Skeletal muscle cell (primary cell): ENCODE measurements around the gene PTPRF.

Source experiments
- DNase-seq: peaks from one replicate; pipeline ENCODE4 v3.0.0-alpha.2; 2010; ENCODE audit warnings: low read depth
- H3K4me3 ChIP-seq: 2 replicates; pipeline ENCODE4 v1.5.1; 2011; ENCODE audit warnings: low read depth, mild to moderate bottlenecking, control low read depth, low read length, moderate library complexity

PTPRF gene

DNA sequence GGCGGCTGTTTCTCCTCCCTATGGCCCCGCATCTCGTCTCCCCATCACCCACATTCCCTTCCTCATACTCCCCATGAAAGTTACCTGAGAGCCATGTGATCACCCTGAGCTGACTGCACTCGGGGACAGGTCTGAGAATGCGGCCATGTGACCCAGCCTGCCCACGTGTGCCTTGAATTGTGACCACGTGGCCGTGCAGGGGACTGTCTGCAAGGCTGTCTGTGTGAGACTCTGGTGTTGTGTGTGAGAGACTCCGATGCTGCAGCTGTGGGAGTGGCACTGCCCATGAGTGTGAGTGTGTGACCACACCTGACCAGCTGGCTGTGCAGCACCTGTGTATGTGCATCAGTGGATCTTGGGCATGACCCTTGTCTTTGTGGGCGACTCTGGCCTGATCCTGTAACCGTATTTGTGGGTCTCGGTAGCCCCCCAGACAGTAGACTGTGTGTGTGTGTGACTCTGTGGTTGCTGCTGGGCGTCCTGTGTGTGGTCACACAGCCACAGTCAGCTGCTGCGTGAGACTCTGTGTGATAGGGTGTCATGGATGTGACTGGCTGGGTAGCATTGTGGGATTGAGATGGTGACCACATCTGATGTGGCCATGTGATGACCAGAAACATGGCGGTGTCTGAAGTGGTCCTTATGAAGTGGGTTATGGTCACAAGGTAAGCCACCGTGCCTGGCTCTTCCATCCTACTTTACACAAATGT, 62.4 kb downstream of the PTPRF start:
- DNase-seq = no peak
- H3K4me3 ChIP-seq = no peak overlapping the region

DNA sequence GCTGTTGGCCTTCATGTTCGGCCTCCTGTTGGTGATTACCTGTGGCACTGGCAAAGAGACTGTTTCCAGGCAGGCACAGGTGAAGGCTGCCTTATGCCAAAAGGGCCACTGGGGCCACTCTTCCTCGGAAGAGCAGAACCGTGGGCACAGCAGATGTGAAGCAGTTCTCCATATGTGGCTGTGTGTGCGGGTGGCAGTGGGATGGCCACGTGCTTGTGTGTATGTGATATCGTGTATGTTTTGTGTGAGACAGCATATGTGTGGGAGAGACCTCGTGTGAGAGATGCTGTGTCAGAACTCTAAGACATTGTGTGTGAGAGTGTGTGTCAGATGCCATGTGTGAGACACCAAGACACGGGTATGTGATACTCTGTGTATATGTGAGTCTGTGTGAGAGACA, 65.9 kb downstream of the PTPRF start:
- H3K4me3 ChIP-seq = no peak overlapping the region
- DNase-seq = no peak

DNA sequence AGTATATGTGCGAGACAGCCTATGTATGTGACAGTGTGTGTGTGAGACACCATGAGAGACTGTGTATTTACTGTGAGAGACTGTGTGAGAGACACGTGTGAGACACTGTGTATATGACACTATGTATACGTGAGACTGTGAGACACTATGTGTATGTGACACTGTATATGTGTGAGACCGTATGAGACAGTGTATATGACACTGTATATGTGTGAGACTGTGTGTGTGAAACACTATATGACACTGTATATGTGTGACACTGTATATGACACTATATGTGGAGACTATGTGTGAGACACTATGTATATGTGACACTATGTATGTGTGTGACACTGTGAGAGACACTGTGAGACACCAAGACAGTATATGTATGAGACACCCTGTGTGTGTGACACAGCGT, 66.3 kb downstream of the PTPRF start:
- no peak overlapping the region for H3K4me3 ChIP-seq
- DNase-seq = no peak

DNA sequence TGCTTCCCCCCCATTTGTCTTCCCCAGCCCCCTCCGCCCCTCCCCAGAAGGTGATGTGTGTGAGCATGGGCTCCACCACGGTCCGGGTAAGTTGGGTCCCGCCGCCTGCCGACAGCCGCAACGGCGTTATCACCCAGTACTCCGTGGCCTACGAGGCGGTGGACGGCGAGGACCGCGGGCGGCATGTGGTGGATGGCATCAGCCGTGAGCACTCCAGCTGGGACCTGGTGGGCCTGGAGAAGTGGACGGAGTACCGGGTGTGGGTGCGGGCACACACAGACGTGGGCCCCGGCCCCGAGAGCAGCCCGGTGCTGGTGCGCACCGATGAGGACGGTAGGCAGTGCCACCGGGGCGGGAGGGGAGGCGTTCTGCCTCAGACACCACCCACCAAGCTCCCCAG, 67.0 kb downstream of the PTPRF start:
- no peak for DNase-seq
- H3K4me3 ChIP-seq = no peak overlapping the region

DNA sequence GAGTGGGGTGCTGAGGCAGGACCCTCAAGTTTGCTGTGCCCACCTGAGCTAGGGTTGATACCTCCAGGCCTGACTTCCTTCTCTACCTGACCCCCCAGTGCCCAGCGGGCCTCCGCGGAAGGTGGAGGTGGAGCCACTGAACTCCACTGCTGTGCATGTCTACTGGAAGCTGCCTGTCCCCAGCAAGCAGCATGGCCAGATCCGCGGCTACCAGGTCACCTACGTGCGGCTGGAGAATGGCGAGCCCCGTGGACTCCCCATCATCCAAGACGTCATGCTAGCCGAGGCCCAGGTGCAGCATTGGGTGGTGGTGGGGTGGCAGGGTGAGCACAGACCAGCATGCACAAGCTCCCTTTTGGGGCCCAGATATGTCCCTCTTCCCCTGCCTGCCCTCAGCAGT, 67.9 kb downstream of the PTPRF start:
- DNase-seq = no peak
- no peak overlapping the region for H3K4me3 ChIP-seq

DNA sequence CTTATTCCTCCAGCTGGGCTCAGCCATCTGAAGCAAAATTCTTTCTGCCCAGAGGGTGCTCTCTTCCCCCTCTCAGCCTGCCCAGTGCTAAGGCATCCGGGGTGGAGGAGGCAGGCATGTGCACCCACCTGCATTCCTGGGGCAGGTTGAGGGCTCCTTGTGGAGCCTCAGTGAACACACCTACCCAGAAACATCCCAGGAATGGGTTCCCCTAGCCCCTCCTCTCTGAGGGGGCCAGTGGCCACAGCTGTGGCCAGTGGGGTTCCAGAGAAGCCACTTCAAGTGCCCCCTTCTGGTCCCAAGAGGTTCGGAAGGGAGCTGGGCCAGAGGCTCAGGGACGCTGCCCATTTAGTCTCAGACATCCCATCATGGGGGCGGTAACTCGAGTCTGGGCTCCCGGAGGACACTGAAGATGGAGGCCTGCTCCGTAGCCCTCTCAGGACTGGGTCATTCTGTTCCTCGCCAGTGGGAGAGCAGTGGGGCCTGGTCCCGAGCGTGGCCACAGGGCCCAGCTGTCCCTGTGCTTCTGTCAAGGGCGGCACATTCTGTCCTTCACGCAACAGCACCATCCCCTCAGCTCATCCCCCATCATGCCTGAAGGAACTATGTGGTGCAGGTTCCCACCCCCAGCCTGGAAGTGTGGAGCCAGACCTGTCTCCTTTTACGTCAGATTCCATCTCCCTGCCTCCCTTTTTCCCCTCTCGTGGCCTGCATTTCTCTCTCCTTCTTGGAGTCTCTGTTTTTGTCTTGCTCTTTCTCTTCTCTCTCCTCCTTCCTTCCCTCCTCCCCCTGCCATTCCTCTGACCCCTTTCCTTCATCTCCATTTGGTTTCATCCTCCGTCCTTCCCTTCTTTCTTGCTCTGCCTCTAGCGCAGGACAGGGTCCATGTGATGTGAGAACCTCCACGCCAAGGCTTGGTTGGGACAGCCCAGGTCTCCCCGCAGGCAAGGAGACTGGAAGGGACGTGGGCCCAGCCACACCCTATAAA, 69.6 kb downstream of the PTPRF start:
- no peak for DNase-seq
- no peak overlapping the region for H3K4me3 ChIP-seq

DNA sequence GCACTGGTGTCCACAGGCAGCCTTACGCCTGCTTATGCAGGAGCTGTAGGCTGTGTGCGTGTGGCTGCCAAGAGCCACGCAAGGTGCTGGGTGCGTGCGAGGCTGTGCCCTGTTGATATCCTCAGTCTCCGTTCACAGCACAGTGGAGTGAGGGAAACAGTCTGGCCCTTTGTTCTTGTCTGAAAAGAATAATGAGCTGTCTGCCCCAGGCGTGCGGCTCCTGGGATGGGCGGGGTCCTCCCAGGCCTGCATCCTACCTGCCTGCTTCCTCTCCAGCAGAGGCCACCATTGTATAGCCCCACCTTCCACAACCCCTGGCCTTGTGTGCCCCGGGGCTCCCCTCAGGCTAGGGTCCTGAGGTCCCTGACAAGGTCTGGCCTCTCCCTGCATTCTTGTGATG, 72.3 kb downstream of the PTPRF start:
- no peak for DNase-seq
- H3K4me3 ChIP-seq = no peak overlapping the region

DNA sequence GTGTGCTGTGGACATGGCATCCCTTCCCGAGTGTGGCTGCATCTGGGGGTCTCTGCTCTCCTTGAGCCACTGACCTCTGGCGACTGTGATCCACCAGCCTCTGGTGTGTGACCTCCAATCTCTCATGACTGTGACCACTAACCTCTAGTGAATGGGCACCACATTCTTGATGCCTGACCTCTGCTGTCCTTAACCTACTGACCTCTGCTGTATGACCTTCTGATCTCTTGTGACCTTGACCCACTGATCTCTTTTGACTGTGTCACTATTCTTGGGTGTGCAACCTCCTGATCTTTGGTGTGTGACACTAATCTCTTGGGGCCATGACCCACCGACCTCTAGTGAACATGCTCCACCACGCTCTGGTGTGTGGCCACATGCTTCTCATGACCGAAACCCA, 73.5 kb downstream of the PTPRF start:
- H3K4me3 ChIP-seq = no peak overlapping the region

DNA sequence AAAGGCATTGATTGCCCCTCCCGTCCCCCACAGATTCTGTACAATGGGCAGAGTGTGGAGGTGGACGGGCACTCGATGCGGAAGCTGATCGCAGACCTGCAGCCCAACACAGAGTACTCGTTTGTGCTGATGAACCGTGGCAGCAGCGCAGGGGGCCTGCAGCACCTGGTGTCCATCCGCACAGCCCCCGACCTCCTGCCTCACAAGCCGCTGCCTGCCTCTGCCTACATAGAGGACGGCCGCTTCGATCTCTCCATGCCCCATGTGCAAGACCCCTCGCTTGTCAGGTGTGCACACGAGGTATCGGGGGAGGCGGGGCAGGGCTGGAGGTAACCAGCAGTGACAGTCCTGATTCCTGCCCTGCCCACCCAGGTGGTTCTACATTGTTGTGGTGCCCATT, 74.5 kb downstream of the PTPRF start:
- no peak overlapping the region for H3K4me3 ChIP-seq
- no peak for DNase-seq

More for the DNA sequence above, 73.5 kb downstream of the PTPRF start:
- no peak for DNase-seq

DNA sequence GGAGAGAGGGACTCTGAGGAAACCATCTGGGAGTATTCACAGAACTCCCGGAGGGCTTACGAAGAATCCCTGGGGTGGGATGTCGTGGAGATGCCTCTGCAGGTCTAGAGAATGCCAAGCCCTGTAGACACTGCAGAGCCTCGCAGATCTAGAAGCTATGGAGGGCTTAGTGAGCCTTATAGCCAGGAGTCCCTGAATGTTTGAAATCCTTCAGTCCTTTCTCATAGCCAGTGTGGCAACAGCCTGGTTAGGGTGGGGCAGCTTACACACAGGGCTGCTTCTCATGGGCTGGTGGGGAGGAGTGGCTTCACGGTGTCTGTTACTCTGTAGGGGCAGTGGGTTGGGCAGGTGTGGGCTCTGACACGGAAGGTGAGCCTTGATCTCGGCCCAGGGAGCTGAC, 75.1 kb downstream of the PTPRF start:
- H3K4me3 ChIP-seq = no peak overlapping the region

DNA sequence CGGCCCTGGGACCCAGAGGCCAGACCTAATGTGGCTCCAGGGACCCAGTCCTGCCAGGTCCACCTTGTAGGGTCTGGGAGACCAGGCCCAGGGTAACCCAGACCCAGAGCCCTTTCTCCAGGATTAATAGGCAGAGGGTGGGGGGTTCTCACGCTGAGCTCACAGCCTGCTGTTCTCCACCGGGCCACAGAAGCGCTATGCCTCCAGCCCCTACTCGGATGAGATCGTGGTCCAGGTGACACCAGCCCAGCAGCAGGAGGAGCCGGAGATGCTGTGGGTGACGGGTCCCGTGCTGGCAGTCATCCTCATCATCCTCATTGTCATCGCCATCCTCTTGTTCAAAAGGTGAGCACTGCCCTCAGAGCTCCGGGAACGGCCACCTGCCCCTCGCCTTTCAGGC, 75.9 kb downstream of the PTPRF start:
- no peak for DNase-seq

More for the DNA sequence above, 75.1 kb downstream of the PTPRF start:
- no peak for DNase-seq

DNA sequence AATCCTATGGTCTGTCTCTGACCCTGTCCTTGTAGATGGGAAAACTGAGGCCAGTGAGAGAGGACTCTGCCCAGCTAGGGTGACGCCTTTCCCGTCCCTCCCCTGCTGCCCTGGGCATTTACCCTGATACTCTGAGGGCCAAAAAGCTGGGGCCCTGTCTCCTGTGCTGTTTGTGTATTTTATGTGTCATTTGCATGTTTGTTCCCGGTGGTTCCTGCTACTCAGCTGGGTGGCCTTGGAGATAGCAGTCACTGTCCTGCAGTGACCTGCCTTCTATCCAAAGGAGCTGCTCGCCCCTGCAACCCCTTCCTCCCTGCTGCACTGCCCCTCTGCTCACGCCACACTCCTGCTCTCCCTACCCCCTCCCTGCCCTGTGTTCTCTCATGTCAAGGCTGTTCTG, 78.1 kb downstream of the PTPRF start:
- no peak overlapping the region for H3K4me3 ChIP-seq
- no peak for DNase-seq

More for the DNA sequence above, 75.9 kb downstream of the PTPRF start:
- H3K4me3 ChIP-seq = no peak overlapping the region

DNA sequence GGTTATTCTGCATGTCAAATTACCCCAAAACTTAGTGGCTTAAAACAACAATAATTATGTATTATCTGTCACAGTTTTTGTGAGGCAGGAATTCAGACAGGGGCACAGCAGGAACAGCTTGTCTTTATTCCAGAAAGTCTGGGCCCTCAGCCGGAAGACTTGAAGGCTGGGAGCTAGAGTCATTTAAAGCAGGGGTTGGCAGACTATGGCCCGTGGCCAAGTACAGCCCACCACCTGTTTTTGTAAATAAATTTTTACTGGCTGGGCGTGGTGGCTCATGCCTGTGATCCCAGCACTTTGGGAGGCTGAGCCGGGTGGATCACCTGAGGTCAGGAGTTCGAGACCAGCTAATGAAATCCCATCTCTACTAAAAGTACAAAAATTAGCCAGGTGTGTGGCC, 79.7 kb downstream of the PTPRF start:
- no peak for DNase-seq
- H3K4me3 ChIP-seq = no peak overlapping the region

DNA sequence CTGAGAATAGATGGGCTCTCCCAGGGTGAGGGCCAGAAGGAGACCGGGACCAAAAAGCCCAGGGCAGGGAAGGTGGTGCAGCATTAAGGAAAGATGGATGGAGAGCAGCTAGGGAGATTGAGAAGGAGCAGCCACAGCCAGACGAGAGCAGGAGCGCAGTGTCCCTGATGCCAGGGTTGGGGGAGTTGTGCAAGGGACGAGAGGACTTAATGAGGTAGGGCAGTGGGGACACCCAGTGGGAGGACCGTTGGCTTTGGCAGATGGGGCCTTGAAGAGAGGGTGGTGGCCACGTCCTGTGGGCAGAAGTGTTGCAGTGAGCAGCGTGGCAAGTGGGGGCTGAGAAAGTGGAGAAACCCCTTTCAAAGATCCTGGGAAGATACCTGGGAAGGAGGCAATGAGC, 81.3 kb downstream of the PTPRF start:
- no peak overlapping the region for H3K4me3 ChIP-seq
- no peak for DNase-seq

DNA sequence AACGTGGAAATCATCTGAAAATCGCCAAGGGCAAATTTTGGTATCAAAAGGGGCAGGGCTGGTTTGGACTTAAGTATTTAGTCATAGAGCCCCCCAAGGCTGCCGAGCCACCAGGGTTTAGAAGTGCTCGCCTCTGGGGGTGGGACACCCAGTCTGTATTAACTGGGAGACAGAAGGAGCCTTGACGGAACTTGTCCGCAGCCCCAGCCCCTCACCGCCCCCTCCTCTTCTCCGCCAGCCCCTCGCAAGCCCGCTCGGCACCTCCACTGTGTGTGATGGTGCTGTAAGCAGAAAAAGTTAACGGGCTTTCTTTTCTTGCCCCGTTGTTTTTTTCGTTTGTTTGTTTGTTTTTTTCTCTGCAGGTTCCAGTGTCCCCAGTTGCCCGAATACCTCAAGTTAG, 81.7 kb downstream of the PTPRF start:
- H3K4me3 ChIP-seq = no peak overlapping the region
- no peak for DNase-seq

DNA sequence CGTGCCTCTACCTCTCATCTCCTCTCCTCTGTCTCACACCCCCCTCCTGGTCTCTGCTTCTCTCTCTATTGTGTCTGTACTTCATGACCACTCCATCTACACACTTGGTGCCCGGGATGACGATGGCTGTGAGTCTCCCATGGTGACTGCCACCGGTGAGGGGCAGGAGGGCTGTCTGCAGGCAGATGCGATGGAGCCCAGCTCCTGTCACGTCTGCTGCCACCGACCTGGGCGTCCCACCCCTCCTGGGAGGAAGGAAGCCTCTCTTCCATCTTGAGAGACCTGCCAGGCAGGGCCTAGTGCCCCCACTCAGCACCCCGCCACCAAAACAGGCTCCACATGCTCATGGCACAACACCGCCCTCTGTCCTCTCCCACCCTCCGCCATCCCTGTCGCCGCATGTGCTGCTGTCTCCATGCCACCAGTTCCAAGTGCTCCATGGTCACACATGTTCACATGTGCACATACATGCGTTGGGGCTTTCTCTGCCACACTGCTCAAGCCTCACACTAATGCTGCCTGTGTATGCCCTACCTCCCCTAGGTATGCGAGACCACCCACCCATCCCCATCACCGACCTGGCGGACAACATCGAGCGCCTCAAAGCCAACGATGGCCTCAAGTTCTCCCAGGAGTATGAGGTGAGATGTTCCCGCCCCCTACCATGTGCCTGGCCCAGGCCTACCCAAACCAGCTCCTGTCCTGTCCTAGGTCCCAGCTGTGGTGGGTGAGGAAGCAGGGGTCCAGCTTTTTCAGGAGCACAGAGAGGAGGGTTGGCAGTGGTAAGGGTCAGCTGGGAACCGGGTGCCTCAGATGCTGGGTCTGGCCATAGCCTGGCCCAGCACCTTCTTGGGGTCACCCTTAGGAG, 82.6 kb downstream of the PTPRF start:
- no peak overlapping the region for H3K4me3 ChIP-seq
- no peak for DNase-seq

DNA sequence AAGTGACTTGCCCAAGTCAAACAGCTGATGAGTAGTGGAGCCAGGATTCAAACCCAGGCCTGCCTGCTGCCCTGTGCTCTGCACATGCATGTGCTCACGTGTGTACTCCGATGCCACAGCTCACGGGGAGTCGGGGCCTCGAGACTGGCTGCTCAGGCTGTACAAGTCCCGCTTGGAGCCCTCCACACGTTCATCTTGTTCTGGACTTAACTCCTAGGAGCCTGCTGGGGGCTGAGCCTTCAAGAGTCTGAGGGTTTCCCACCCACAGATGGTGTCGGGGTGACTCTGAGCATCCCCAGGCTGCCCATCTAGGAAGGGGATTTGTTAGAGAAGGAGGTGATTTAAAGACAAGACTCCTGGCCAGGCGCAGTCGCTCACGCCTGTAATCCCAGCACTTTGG, 83.5 kb downstream of the PTPRF start:
- H3K4me3 ChIP-seq = no peak overlapping the region
- no peak for DNase-seq

DNA sequence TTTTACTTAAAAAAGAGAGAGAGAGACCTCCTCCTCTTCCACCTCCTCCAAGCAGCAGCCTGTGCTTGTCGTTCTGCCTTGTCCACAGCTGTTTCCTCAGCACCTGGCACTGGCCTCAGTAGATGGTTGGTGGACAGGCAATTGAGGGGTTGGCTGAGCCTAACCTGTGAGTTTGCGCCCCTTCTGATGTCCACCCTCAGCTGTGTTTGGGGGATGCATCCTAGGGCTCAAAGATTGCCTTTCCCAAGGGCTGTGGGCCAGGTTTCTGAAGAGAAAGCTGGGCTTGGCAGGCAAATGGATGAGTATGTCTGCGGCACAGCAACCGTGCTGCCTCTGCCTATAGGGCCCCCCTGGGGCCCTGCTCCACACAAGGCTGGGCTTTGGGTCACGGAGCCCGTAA, 84.2 kb downstream of the PTPRF start:
- DNase-seq = no peak
- no peak overlapping the region for H3K4me3 ChIP-seq

DNA sequence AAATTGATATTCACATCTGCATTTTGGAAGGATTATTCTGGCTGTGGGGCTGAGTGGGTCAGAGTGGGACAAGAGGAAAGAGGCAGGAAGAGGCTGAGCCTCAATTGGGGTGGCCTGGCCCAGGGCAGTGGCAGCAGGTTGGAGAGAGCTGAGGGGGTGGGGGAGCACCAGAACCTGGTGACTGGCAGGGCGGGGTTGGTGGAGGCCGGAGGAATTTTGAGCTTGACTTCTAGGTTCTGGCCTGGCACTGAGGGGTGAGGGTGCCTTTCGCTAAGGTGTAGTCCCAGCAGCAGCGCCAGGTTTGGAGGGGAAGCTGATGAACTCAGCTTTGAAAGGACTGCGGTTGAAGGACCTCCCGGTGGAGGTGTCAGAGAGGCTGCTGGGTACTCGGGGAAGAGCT, 85.7 kb downstream of the PTPRF start:
- no peak overlapping the region for H3K4me3 ChIP-seq
- DNase-seq = no peak

DNA sequence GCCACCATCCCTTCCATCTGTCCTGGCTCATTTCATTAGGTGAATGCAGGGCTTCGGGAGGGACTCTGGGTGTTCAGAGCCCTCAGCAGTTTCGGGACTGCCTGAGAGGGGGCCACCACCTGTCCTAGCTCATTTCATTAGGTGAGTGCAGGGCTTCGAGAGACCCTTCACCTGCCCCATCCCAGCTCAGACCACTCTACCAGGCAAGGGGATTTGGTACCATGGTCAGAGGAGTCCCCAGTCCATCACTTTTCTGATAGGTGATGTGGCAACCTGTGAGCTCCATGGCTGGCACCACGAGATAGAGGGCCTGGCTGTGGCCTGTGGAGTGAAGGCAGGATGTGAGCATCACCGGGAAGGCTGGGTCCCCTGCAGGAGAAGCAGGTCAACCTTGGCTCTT, 86.3 kb downstream of the PTPRF start:
- H3K4me3 ChIP-seq = no peak overlapping the region
- DNase-seq = no peak
